ENCODE measurements around the gene KCNK17.

DNA sequence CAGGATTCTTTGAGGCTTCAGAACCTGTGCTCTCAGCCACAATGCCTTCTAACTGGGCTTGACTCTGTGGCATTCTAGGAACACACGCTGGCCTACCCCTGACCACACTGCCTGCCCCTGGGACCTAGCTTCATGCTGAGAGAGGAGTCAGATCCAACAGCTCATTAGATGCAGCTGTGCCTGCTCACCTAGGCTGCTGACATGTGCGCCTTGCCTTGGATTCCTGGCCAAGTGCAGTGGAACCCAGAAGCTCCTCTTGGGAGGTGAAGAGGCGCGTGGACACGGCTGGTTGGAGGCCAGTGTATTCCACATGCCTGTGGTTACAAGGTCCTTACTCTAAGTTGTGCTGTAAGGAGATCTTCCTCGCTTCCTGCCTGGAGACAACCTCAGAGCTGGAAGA lies 33.0 kb upstream of the KCNK17 start:
- TF ChIP-seq ZNF121 (CRISPR knock-in tag; conservative IDR thresholded peaks at IDR 0.05), result no peak
- no peak for TF ChIP-seq FOXM1 (IDR thresholded peaks at IDR 0.05; ENCODE audit: low read depth)
- TF ChIP-seq FOXM1 (CRISPR knock-in tag; IDR thresholded peaks at IDR 0.05; ENCODE audit: low read depth), result no peak
- TF ChIP-seq, protein P1, sequence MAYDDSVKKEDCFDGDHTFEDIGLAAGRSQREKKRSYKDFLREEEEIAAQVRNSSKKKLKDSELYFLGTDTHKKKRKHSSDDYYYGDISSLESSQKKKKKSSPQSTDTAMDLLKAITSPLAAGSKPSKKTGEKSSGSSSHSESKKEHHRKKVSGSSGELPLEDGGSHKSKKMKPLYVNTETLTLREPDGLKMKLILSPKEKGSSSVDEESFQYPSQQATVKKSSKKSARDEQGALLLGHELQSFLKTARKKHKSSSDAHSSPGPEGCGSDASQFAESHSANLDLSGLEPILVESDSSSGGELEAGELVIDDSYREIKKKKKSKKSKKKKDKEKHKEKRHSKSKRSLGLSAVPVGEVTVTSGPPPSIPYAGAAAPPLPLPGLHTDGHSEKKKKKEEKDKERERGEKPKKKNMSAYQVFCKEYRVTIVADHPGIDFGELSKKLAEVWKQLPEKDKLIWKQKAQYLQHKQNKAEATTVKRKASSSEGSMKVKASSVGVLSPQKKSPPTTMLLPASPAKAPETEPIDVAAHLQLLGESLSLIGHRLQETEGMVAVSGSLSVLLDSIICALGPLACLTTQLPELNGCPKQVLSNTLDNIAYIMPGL (CRISPR knock-in tag; IDR thresholded peaks at IDR 0.05), result no peak
- TF ChIP-seq POLR2A (conservative IDR thresholded peaks at IDR 0.05), result no peak
- no peak for TF ChIP-seq CHD2 (IDR thresholded peaks at IDR 0.05; ENCODE audit: low read depth, low read length)
- TF ChIP-seq TAF1 (IDR thresholded peaks at IDR 0.05; ENCODE audit: control insufficient read depth, extremely low read depth, insufficient read depth, low read length, severe bottlenecking), result no peak
- TF ChIP-seq MYC (IDR thresholded peaks at IDR 0.05; ENCODE audit: low read depth, low read length), result no peak
- no peak for TF ChIP-seq MYC (CRISPR knock-in tag; IDR thresholded peaks at IDR 0.05; ENCODE audit: borderline replicate concordance, low read depth)
- no peak for TF ChIP-seq EHMT2 (IDR thresholded peaks at IDR 0.05)
- TF ChIP-seq RB1 (IDR thresholded peaks at IDR 0.05; ENCODE audit: low read depth), result no peak
- TF ChIP-seq ZNF668 (CRISPR knock-in tag; IDR thresholded peaks at IDR 0.05), result no peak

Measured in K562 (cell line).